ENCODE results near the gene KANSL3.
"Not testable (repeated sequence)": the region's sequence is repeated elsewhere in the genome, so short reads cannot be mapped to it uniquely, and the experiment has no call there.

The KANSL3 gene

GRCh38 chr2:96638144-96639121 is at the start of gene KANSL3:
TSS of gene KANSL3 (minus strand) at chr2:96638312. CDS start at chr2:96637135, 1,177 bp downstream.
- peaks cover 38% of the 10 kb centered on the region for H3K36me3 Mint-ChIP-seq
- peaks cover 44% of the 10 kb centered on the region for H3K4me1 Mint-ChIP-seq
- H3K9me3 Mint-ChIP-seq, result peaks cover 3% of the 10 kb centered on the region
- peak within 1 kb of the TSS; percentile 83 for H3K4me3 Mint-ChIP-seq
- peak; percentile 89 for DNase-seq
- CTCF ChIA-PET, result interaction anchor here (1.2 kb wide), 1 partner anchor 135 kb away, joined by 3 read pairs; no protein-coding TSS in a partner anchor
- H3K27me3 Mint-ChIP-seq, result peaks cover 34% of the 10 kb centered on the region
- peak within 1 kb of the TSS; percentile 95 for H3K27ac Mint-ChIP-seq

GRCh38 chr2:96687266-96687665 is 49.2 kb upstream of the KANSL3 start:
- no peaks in the 10 kb centered on the region for H3K4me1 Mint-ChIP-seq
- CTCF ChIA-PET, result no interaction called here
- H3K36me3 Mint-ChIP-seq, result no peaks in the 10 kb centered on the region
- H3K9me3 Mint-ChIP-seq, result no peaks in the 10 kb centered on the region
- H3K27me3 Mint-ChIP-seq, result peaks cover 27% of the 10 kb centered on the region
- H3K4me3 Mint-ChIP-seq, result no peak overlapping the region
- peak overlapping the region; percentile 24 for H3K27ac Mint-ChIP-seq
- no peak for DNase-seq

- no peak overlapping the region for H3K4me3 Mint-ChIP-seq
- H3K27ac Mint-ChIP-seq, result no peak overlapping the region
- H3K9me3 Mint-ChIP-seq, result no peaks in the 10 kb centered on the region
- no peak for DNase-seq
- H3K4me1 Mint-ChIP-seq, result no peaks in the 10 kb centered on the region
- H3K27me3 Mint-ChIP-seq, result peaks cover 27% of the 10 kb centered on the region
- no peaks in the 10 kb centered on the region for H3K36me3 Mint-ChIP-seq
- CTCF ChIA-PET, result no interaction called here
These were observed 47.7 kb upstream of the KANSL3 start for GRCh38 chr2:96685577-96686459.

GRCh38 chr2:96684883-96685576 is 46.9 kb upstream of the KANSL3 start:
- H3K27me3 Mint-ChIP-seq, result peaks cover 27% of the 10 kb centered on the region
- DNase-seq, result no peak

GRCh38 chr2:96683972-96684820 is 46.1 kb upstream of the KANSL3 start:
- DNase-seq, result no peak
- Mint-ChIP-seq H3K4me1 (no peaks in the 10 kb centered on the region), H3K27ac (no peak overlapping the region), H3K36me3 (no peaks in the 10 kb centered on the region), H3K9me3 (no peaks in the 10 kb centered on the region), H3K4me3 (no peak overlapping the region), H3K27me3 (peaks cover 27% of the 10 kb centered on the region)
- CTCF ChIA-PET, result no interaction called here

More at GRCh38 chr2:96684883-96685576, 46.9 kb upstream of the KANSL3 start:
- no peaks in the 10 kb centered on the region for H3K9me3 Mint-ChIP-seq
- H3K27ac Mint-ChIP-seq, result no peak overlapping the region
- H3K4me1 Mint-ChIP-seq, result no peaks in the 10 kb centered on the region
- CTCF ChIA-PET, result no interaction called here
- no peaks in the 10 kb centered on the region for H3K36me3 Mint-ChIP-seq
- no peak overlapping the region for H3K4me3 Mint-ChIP-seq

GRCh38 chr2:96683307-96683706 is 45.2 kb upstream of the KANSL3 start:
- H3K27ac Mint-ChIP-seq, result no peak overlapping the region
- H3K4me1 Mint-ChIP-seq, result no peaks in the 10 kb centered on the region
- no peaks in the 10 kb centered on the region for H3K9me3 Mint-ChIP-seq
- no peak for DNase-seq
- CTCF ChIA-PET, result no interaction called here
- no peaks in the 10 kb centered on the region for H3K36me3 Mint-ChIP-seq
- no peak overlapping the region for H3K4me3 Mint-ChIP-seq
- peaks cover 27% of the 10 kb centered on the region for H3K27me3 Mint-ChIP-seq

GRCh38 chr2:96681540-96681939 is 43.4 kb upstream of the KANSL3 start:
- no peak overlapping the region for H3K4me3 Mint-ChIP-seq
- H3K27me3 Mint-ChIP-seq, result peaks cover 22% of the 10 kb centered on the region
- CTCF ChIA-PET, result no interaction called here
- H3K36me3 Mint-ChIP-seq, result no peaks in the 10 kb centered on the region
- H3K27ac Mint-ChIP-seq, result no peak overlapping the region
- no peaks in the 10 kb centered on the region for H3K4me1 Mint-ChIP-seq
- DNase-seq, result no peak
- no peaks in the 10 kb centered on the region for H3K9me3 Mint-ChIP-seq

- no peak for DNase-seq
- CTCF ChIA-PET, result no interaction called here
- no peak overlapping the region for H3K27ac Mint-ChIP-seq
- H3K4me3 Mint-ChIP-seq, result no peak overlapping the region
- H3K4me1 Mint-ChIP-seq, result no peaks in the 10 kb centered on the region
- peaks cover 21% of the 10 kb centered on the region for H3K27me3 Mint-ChIP-seq
- H3K36me3 Mint-ChIP-seq, result no peaks in the 10 kb centered on the region
- no peaks in the 10 kb centered on the region for H3K9me3 Mint-ChIP-seq
These were observed 42.5 kb upstream of the KANSL3 start for GRCh38 chr2:96680561-96681141.

GRCh38 chr2:96679848-96680247 is 41.7 kb upstream of the KANSL3 start:
- no peak for DNase-seq
- Mint-ChIP-seq H3K27ac (no peak overlapping the region), H3K36me3 (no peaks in the 10 kb centered on the region), H3K4me1 (no peaks in the 10 kb centered on the region), H3K9me3 (no peaks in the 10 kb centered on the region), H3K27me3 (peaks cover 16% of the 10 kb centered on the region), H3K4me3 (no peak overlapping the region)
- CTCF ChIA-PET, result no interaction called here

- H3K27ac Mint-ChIP-seq, result no peak overlapping the region
- CTCF ChIA-PET, result no interaction called here
- no peak overlapping the region for H3K4me3 Mint-ChIP-seq
- no peak for DNase-seq
- H3K36me3 Mint-ChIP-seq, result no peaks in the 10 kb centered on the region
- H3K4me1 Mint-ChIP-seq, result no peaks in the 10 kb centered on the region
- H3K27me3 Mint-ChIP-seq, result peaks cover 38% of the 10 kb centered on the region
- H3K9me3 Mint-ChIP-seq, result no peaks in the 10 kb centered on the region
These were observed 31.6 kb upstream of the KANSL3 start for GRCh38 chr2:96669539-96670215.

GRCh38 chr2:96668771-96669170 is 30.7 kb upstream of the KANSL3 start:
- H3K27ac Mint-ChIP-seq, result no peak overlapping the region
- no peaks in the 10 kb centered on the region for H3K36me3 Mint-ChIP-seq
- no peaks in the 10 kb centered on the region for H3K9me3 Mint-ChIP-seq
- DNase-seq, result no peak
- H3K4me1 Mint-ChIP-seq, result no peaks in the 10 kb centered on the region
- H3K4me3 Mint-ChIP-seq, result no peak overlapping the region
- CTCF ChIA-PET, result interaction anchor here (1.1 kb wide), 1 partner anchor 132 kb away, joined by 3 read pairs; no protein-coding TSS in a partner anchor
- peaks cover 40% of the 10 kb centered on the region for H3K27me3 Mint-ChIP-seq

GRCh38 chr2:96665717-96666116 is 27.6 kb upstream of the KANSL3 start:
- CTCF ChIA-PET, H3K4me1 Mint-ChIP-seq, H3K27ac Mint-ChIP-seq, H3K4me3 Mint-ChIP-seq, DNase-seq, H3K9me3 Mint-ChIP-seq, H3K36me3 Mint-ChIP-seq: not testable (repeated sequence)
- peaks cover 37% of the 10 kb centered on the region for H3K27me3 Mint-ChIP-seq
